ENCODE data around the gene PID1. TPM values are rescaled to one million over a fixed set of nuclear protein-coding genes. Genes with fewer than 3 reads are reported as not detected.

The PID1 gene
- total and polyA plus RNA-seq, 2 donors (not counting 1 experiment from before 2014, with no cell fraction given): 0.10 TPM; not detected in 1

GRCh38 chr2:229296536-229296935 is 25.4 kb upstream of the PID1 start:
- H3K27ac Mint-ChIP-seq: no peak overlapping the region
- Histone ChIP-seq H3K4me3 (ENCODE audit: control extremely low read depth in 1 of 5, extremely low read depth in 1 of 5, insufficient read depth in 1 of 5, low read depth in 2 of 5, low read length in 4 of 5) (no peak overlapping the region), H3K36me3 (replicated peaks in 1 of 2; ENCODE audit: control extremely low read depth in 1 of 2, control insufficient read depth in 1 of 2, extremely low read depth in 1 of 2, insufficient read depth in 2 of 2, low read length in 1 of 2) (no peaks in the 10 kb centered on the region), H3K4me2 (replicated peaks; ENCODE audit: low read depth, low read length, poor library complexity, severe bottlenecking) (no peak overlapping the region), H3K9me3 (ENCODE audit: control extremely low read depth in 1 of 3, control insufficient read depth in 2 of 3, insufficient read depth in 1 of 3, low read length in 2 of 3) (no peaks in the 10 kb centered on the region), H3K4me1 (ENCODE audit: control insufficient read depth in 2 of 2, insufficient read depth in 2 of 2, low read length in 2 of 2) (no peaks in the 10 kb centered on the region), H3K9ac (ENCODE audit: low read length) (no peak overlapping the region), H2AFZ (ENCODE audit: insufficient read depth, low read depth, low read length, poor library complexity, severe bottlenecking) (no peak overlapping the region), H4K20me1 (ENCODE audit: control insufficient read depth, insufficient read depth, low read length, poor library complexity, severe bottlenecking) (no peaks in the 10 kb centered on the region), H3K27ac (ENCODE audit: low read length in 2 of 2) (no peak overlapping the region), H3K79me2 (ENCODE audit: control insufficient read depth, insufficient read depth, low read length) (no peaks in the 10 kb centered on the region), H3K27me3 (replicated peaks in 1 of 4; ENCODE audit: control extremely low read depth in 1 of 4, control insufficient read depth in 3 of 4, insufficient read depth in 4 of 4, low read length in 3 of 4) (peaks cover 0 to 2% (median 0%) of the 10 kb centered on the region in 4 experiments)
- WGBS (ENCODE audit: insufficient coverage): no CpG with 5 or more reads among the region's 3 CpGs
- ChIA-PET POLR2A (no interaction called here), CTCF (no interaction called here)
- H3K9me3 Mint-ChIP-seq (ENCODE audit: insufficient read depth): no peaks in the 10 kb centered on the region
- intact Hi-C loops (cut with micrococcal nuclease): no loop called here
- H3K4me1 Mint-ChIP-seq: no peaks in the 10 kb centered on the region
- ATAC-seq (ENCODE audit: low read depth) (no peak), DNase-seq (no peak)
- H3K4me3 Mint-ChIP-seq: no peak overlapping the region
- TF ChIP-seq EZH2 (IDR thresholded peaks at IDR 0.05; ENCODE audit: borderline replicate concordance, insufficient read depth, low read depth, low read length, poor library complexity, severe bottlenecking) (no peak), CTCF (IDR thresholded peaks at IDR 0.05) (no peak)
- H3K27me3 Mint-ChIP-seq: no peaks in the 10 kb centered on the region

GRCh38 chr2:229296016-229296415 is 24.9 kb upstream of the PID1 start:
- Histone ChIP-seq H3K27me3 (replicated peaks in 1 of 4; ENCODE audit: control extremely low read depth in 1 of 4, control insufficient read depth in 3 of 4, insufficient read depth in 4 of 4, low read length in 3 of 4) (peaks cover 0 to 2% (median 0%) of the 10 kb centered on the region in 4 experiments), H3K4me1 (ENCODE audit: control insufficient read depth in 2 of 2, insufficient read depth in 2 of 2, low read length in 2 of 2) (no peaks in the 10 kb centered on the region), H3K9me3 (ENCODE audit: control extremely low read depth in 1 of 3, control insufficient read depth in 2 of 3, insufficient read depth in 1 of 3, low read length in 2 of 3) (no peaks in the 10 kb centered on the region), H4K20me1 (ENCODE audit: control insufficient read depth, insufficient read depth, low read length, poor library complexity, severe bottlenecking) (no peaks in the 10 kb centered on the region), H3K4me3 (ENCODE audit: control extremely low read depth in 1 of 5, extremely low read depth in 1 of 5, insufficient read depth in 1 of 5, low read depth in 2 of 5, low read length in 4 of 5) (no peak overlapping the region), H3K36me3 (replicated peaks in 1 of 2; ENCODE audit: control extremely low read depth in 1 of 2, control insufficient read depth in 1 of 2, extremely low read depth in 1 of 2, insufficient read depth in 2 of 2, low read length in 1 of 2) (no peaks in the 10 kb centered on the region), H3K9ac (ENCODE audit: low read length) (no peak overlapping the region), H3K27ac (ENCODE audit: low read length in 2 of 2) (no peak overlapping the region), H3K79me2 (ENCODE audit: control insufficient read depth, insufficient read depth, low read length) (no peaks in the 10 kb centered on the region), H2AFZ (ENCODE audit: insufficient read depth, low read depth, low read length, poor library complexity, severe bottlenecking) (no peak overlapping the region), H3K4me2 (replicated peaks; ENCODE audit: low read depth, low read length, poor library complexity, severe bottlenecking) (no peak overlapping the region)
- Mint-ChIP-seq H3K27me3 (no peaks in the 10 kb centered on the region), H3K27ac (no peak overlapping the region), H3K9me3 (ENCODE audit: insufficient read depth) (no peaks in the 10 kb centered on the region), H3K4me1 (no peaks in the 10 kb centered on the region), H3K4me3 (no peak overlapping the region)
- TF ChIP-seq CTCF (IDR thresholded peaks at IDR 0.05) (no peak), EZH2 (IDR thresholded peaks at IDR 0.05; ENCODE audit: borderline replicate concordance, insufficient read depth, low read depth, low read length, poor library complexity, severe bottlenecking) (no peak)
- ATAC-seq (ENCODE audit: low read depth): no peak
- no peak for DNase-seq
- ChIA-PET POLR2A (no interaction called here), CTCF (no interaction called here)
- intact Hi-C loops (cut with micrococcal nuclease): no loop called here
